ENCODE measurements around the gene BORA. TPM values are rescaled to one million over a fixed set of nuclear protein-coding genes. Genes with fewer than 3 reads are reported as not detected.

The BORA gene
- 2.3 and 11.8 TPM in 2 replicates for total RNA-seq

DNA sequence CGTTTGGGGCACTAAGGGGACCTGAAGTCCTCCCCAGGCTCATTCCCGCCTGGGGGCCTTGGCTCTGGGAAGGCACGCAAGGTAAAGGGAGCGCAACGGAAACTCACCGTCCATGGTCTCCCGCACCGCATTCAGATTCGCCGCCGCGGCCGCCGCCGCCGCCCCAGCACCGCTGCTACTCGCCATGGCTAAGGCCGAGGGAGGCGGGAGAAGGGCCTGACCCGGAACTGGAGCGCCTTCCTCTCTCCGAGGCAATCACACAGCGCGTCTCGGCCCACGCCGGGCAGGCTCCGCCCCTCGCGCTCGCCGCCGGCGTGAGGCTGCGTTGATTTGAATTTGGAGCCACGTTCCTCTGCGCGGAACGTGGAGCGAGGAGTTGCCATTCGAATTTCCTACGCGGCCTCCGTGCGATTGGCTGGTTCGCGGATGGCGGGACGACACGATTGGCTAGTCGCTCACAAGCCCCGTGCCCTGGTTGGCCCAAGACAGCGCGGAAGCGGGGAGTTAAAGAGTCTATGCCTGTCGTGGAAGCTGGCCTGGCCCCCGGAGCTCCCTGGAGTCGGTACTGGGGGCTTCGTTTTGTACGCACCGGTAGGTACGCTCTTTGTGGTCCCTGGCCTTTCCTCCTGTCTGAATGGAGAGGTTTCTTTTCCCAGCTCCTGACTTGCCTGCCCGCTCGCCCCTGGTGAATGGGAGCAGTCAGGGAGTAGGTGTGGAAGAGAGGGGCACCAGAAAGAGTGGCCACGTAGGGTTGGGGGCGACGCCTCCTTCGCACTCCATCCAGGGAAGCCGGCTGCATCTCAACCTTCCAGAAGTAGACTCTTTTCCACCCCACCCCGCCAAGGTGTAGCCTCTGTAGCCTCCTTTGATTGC is at the start of gene BORA, which contains the start of gene MZT1:
Gene BORA, plus strand, starts transcription at position 507 of the 873 bp plus-strand sequence. CDS start 1,018 bp downstream, outside the sequence.
Gene MZT1, minus strand, starts transcription at position 213 of the 873 bp plus-strand sequence. Its CDS starts 27 bp downstream, at position 186.

GRCh38 chr13:72781451-72782439 is 54.0 kb downstream of the BORA start, which contains the start of the genes DIS3 and PIBF1:
DIS3 (minus strand) TSS chr13:72781900; CDS start chr13:72781832, 68 bp downstream.
PIBF1 (plus strand) TSS chr13:72782133; CDS start chr13:72783470, 1,337 bp downstream.

Other genes with a start within 250 kb of the BORA start
- gene MZT1, start 294 bp upstream of the BORA start, total RNA-seq, result 5.1 and 12.9 TPM in 2 replicates
- 33.7 and 47.4 TPM in 2 replicates for gene DIS3, start 54.0 kb downstream of the BORA start, total RNA-seq
- gene PIBF1, start 54.2 kb downstream of the BORA start, total RNA-seq, result 22.2 and 28.5 TPM in 2 replicates

All from smooth muscle cell of trachea (primary cell).